ENCODE measurements around the gene RND3.

Gene RND3

GRCh38 chr2:150495993-150496627, 8.6 kb upstream of the RND3 start:
- no peak for TF ChIP-seq CTCF (IDR thresholded peaks at IDR 0.05; ENCODE audit: extremely low read depth, insufficient read depth, missing control alignments)
- no peak for DNase-seq (ENCODE audit: low spot score)
- in situ Hi-C loops (cut with MboI; ENCODE audit: low pct_unique_long_range_greater_than_20kb, low sequenced_read_pairs, unreplicated experiment), result loop anchor here (25.0 kb wide), 1 partner anchor 909 kb away; the partner anchor contains the start of gene MMADHC

- in situ Hi-C loops (cut with MboI; ENCODE audit: low pct_unique_long_range_greater_than_20kb, low sequenced_read_pairs, unreplicated experiment), result loop anchor here (25.0 kb wide), 1 partner anchor 908 kb away; the partner anchor contains the start of gene MMADHC
- DNase-seq (ENCODE audit: low spot score), result no peak
- TF ChIP-seq CTCF (IDR thresholded peaks at IDR 0.05; ENCODE audit: extremely low read depth, insufficient read depth, missing control alignments), result no peak
Observed at GRCh38 chr2:150495001-150495400, 7.5 kb upstream of the RND3 start.

GRCh38 chr2:150494234-150494945, 6.9 kb upstream of the RND3 start:
- in situ Hi-C loops (cut with MboI; ENCODE audit: low pct_unique_long_range_greater_than_20kb, low sequenced_read_pairs, unreplicated experiment), result loop anchor here (25.0 kb wide), 1 partner anchor 907 kb away; the partner anchor contains the start of gene MMADHC
- TF ChIP-seq CTCF (IDR thresholded peaks at IDR 0.05; ENCODE audit: extremely low read depth, insufficient read depth, missing control alignments), result no peak
- no peak for DNase-seq (ENCODE audit: low spot score)

GRCh38 chr2:150491943-150492342, 4.5 kb upstream of the RND3 start:
- no peak for DNase-seq (ENCODE audit: low spot score)
- in situ Hi-C loops (cut with MboI; ENCODE audit: low pct_unique_long_range_greater_than_20kb, low sequenced_read_pairs, unreplicated experiment), result loop anchor here (25.0 kb wide), 1 partner anchor 905 kb away; the partner anchor contains the start of gene MMADHC
- TF ChIP-seq CTCF (IDR thresholded peaks at IDR 0.05; ENCODE audit: extremely low read depth, insufficient read depth, missing control alignments), result no peak

GRCh38 chr2:150491430-150491829, 4.0 kb upstream of the RND3 start:
- no peak for DNase-seq (ENCODE audit: low spot score)
- in situ Hi-C loops (cut with MboI; ENCODE audit: low pct_unique_long_range_greater_than_20kb, low sequenced_read_pairs, unreplicated experiment), result loop anchor here (25.0 kb wide), 1 partner anchor 904 kb away; the partner anchor contains the start of gene MMADHC
- no peak for TF ChIP-seq CTCF (IDR thresholded peaks at IDR 0.05; ENCODE audit: extremely low read depth, insufficient read depth, missing control alignments)

GRCh38 chr2:150490466-150490865, 3.0 kb upstream of the RND3 start:
- no peak for DNase-seq (ENCODE audit: low spot score)
- in situ Hi-C loops (cut with MboI; ENCODE audit: low pct_unique_long_range_greater_than_20kb, low sequenced_read_pairs, unreplicated experiment), result loop anchor here (25.0 kb wide), 1 partner anchor 903 kb away; the partner anchor contains the start of gene MMADHC
- TF ChIP-seq CTCF (IDR thresholded peaks at IDR 0.05; ENCODE audit: extremely low read depth, insufficient read depth, missing control alignments), result no peak

Measured in GM13977 (cell line).